Measurements from ENCODE around the gene RRBP1.
"Not testable (repeated sequence)": the region's sequence is repeated elsewhere in the genome, so short reads cannot be mapped to it uniquely, and the experiment has no call there.

RRBP1 gene

GRCh38 chr20:17661121-17661744 lies 20.8 kb downstream of the RRBP1 start:
- no peak for DNase-seq

- DNase-seq = no peak
Observed at GRCh38 chr20:17660667-17661066, 21.4 kb downstream of the RRBP1 start.

GRCh38 chr20:17659801-17660200 lies 22.2 kb downstream of the RRBP1 start:
- no peak for DNase-seq

GRCh38 chr20:17659344-17659743 lies 22.7 kb downstream of the RRBP1 start:
- DNase-seq = not testable (repeated sequence)

GRCh38 chr20:17658648-17658993 lies 23.4 kb downstream of the RRBP1 start:
- no peak for DNase-seq

GRCh38 chr20:17657898-17658647 lies 24.0 kb downstream of the RRBP1 start:
- DNase-seq = no peak

GRCh38 chr20:17657079-17657825 lies 24.8 kb downstream of the RRBP1 start:
- DNase-seq = no peak

- DNase-seq = no peak
Observed at GRCh38 chr20:17655865-17656479, 26.1 kb downstream of the RRBP1 start.

GRCh38 chr20:17655286-17655651 lies 26.8 kb downstream of the RRBP1 start:
- no peak for DNase-seq

GRCh38 chr20:17654649-17655285 lies 27.3 kb downstream of the RRBP1 start:
- DNase-seq = no peak

- DNase-seq = no peak
Observed at GRCh38 chr20:17653835-17654648, 28.0 kb downstream of the RRBP1 start.

GRCh38 chr20:17652411-17652810 lies 29.6 kb downstream of the RRBP1 start:
- DNase-seq = no peak

- DNase-seq = no peak
Observed at GRCh38 chr20:17651760-17652388, 30.2 kb downstream of the RRBP1 start.

- no peak for DNase-seq
Observed at GRCh38 chr20:17651129-17651759, 30.8 kb downstream of the RRBP1 start.

- no peak for DNase-seq
Observed at GRCh38 chr20:17650301-17651128, 31.5 kb downstream of the RRBP1 start.

GRCh38 chr20:17648791-17649730 lies 33.0 kb downstream of the RRBP1 start:
- DNase-seq = peak; percentile 27

GRCh38 chr20:17648315-17648646 lies 33.8 kb downstream of the RRBP1 start:
- peak; percentile 8 for DNase-seq

- DNase-seq = no peak
Observed at GRCh38 chr20:17647391-17648314, 34.4 kb downstream of the RRBP1 start.
